ENCODE data around the gene ZNF76.

DNA sequence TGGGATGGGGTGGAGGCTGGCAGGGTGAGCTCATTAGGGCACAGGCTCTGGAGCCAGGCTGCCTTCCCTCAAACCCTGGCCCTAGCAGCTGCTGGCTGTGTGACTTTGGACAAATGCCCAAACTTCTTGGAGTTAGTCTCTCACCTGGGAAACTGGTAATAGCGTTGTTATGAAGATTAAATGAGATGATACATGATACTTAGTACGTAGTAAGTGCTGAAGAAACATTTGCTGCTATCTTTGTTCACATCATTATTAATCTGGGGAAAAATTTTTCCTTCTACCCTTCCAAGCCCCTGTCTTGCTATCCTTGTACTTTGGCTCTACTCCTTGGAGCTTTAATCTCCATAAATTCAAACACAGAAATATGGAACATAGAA is 60.5 kb downstream of the ZNF76 start:
- TF ChIP-seq, protein P1, sequence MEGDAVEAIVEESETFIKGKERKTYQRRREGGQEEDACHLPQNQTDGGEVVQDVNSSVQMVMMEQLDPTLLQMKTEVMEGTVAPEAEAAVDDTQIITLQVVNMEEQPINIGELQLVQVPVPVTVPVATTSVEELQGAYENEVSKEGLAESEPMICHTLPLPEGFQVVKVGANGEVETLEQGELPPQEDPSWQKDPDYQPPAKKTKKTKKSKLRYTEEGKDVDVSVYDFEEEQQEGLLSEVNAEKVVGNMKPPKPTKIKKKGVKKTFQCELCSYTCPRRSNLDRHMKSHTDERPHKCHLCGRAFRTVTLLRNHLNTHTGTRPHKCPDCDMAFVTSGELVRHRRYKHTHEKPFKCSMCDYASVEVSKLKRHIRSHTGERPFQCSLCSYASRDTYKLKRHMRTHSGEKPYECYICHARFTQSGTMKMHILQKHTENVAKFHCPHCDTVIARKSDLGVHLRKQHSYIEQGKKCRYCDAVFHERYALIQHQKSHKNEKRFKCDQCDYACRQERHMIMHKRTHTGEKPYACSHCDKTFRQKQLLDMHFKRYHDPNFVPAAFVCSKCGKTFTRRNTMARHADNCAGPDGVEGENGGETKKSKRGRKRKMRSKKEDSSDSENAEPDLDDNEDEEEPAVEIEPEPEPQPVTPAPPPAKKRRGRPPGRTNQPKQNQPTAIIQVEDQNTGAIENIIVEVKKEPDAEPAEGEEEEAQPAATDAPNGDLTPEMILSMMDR (IDR thresholded peaks at IDR 0.05; ENCODE audit: poor library complexity, severe bottlenecking), result no peak
- no peak for TF ChIP-seq RAD21 (conservative IDR thresholded peaks at IDR 0.05)
- no peak for TF ChIP-seq POLR2AphosphoS5 (IDR thresholded peaks at IDR 0.05)
- no peak for TF ChIP-seq EP300 (conservative IDR thresholded peaks at IDR 0.05; ENCODE audit: poor library complexity, severe bottlenecking)
- no peak for TF ChIP-seq EZH2 (IDR thresholded peaks at IDR 0.05; ENCODE audit: borderline replicate concordance, insufficient read depth, low read length, poor library complexity, severe bottlenecking)
- TF ChIP-seq, protein P2, sequence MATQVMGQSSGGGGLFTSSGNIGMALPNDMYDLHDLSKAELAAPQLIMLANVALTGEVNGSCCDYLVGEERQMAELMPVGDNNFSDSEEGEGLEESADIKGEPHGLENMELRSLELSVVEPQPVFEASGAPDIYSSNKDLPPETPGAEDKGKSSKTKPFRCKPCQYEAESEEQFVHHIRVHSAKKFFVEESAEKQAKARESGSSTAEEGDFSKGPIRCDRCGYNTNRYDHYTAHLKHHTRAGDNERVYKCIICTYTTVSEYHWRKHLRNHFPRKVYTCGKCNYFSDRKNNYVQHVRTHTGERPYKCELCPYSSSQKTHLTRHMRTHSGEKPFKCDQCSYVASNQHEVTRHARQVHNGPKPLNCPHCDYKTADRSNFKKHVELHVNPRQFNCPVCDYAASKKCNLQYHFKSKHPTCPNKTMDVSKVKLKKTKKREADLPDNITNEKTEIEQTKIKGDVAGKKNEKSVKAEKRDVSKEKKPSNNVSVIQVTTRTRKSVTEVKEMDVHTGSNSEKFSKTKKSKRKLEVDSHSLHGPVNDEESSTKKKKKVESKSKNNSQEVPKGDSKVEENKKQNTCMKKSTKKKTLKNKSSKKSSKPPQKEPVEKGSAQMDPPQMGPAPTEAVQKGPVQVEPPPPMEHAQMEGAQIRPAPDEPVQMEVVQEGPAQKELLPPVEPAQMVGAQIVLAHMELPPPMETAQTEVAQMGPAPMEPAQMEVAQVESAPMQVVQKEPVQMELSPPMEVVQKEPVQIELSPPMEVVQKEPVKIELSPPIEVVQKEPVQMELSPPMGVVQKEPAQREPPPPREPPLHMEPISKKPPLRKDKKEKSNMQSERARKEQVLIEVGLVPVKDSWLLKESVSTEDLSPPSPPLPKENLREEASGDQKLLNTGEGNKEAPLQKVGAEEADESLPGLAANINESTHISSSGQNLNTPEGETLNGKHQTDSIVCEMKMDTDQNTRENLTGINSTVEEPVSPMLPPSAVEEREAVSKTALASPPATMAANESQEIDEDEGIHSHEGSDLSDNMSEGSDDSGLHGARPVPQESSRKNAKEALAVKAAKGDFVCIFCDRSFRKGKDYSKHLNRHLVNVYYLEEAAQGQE (IDR thresholded peaks at IDR 0.05; ENCODE audit: borderline replicate concordance), result no peak
- TF ChIP-seq TAF1 (IDR thresholded peaks at IDR 0.05; ENCODE audit: low read depth), result no peak
